ENCODE results near the gene HECW1.

HECW1 gene

DNA sequence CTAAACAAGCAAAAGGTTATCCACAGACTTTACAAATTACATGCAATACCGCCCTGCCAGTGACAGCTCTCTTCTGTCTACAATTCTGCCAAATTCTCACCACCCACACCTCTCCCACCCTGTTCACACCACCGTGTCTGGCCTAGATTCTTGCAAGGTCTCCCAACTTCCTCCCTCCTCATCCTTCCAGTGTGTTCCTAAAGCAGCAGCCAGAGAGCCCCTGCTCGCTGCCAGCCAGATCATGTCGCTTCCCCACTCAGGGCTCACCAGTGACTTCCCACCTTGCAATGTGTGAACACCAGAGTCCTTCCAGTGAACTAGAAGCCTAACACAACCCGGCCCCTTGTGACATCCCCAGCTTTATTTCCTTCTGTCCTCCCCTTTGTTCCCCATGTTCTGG lies 121.6 kb downstream of the HECW1 start:
- H3K4me3 Mint-ChIP-seq, result no peak overlapping the region
- H3K9me3 Mint-ChIP-seq, result no peaks in the 10 kb centered on the region
- no peaks in the 10 kb centered on the region for H3K4me1 Mint-ChIP-seq (ENCODE audit: low read depth)
- no peaks in the 10 kb centered on the region for H3K36me3 Mint-ChIP-seq (ENCODE audit: low read depth)
- peaks cover 17% of the 10 kb centered on the region for H3K27me3 Mint-ChIP-seq
- H3K27ac Mint-ChIP-seq, result no peak overlapping the region

DNA sequence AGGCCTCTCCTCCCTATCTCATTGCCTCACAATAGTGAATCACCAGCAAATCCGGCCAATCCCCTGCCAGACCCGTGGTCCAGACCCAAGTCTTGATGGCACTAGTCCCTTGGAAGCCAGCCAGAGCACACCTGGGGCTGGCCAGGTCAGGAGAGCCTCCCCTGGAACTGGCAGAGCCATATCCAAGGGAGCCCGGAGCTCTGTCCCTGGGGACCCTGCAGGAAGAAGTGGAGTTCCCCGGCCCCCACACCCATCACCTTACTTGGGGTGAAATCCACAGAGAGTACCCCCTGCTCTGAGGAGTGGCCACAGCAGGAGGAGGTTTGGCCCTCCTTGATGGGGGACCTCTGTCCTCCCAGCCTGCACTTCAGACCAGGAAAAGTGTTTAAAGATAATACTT lies 122.5 kb downstream of the HECW1 start:
- no peaks in the 10 kb centered on the region for H3K4me1 Mint-ChIP-seq (ENCODE audit: low read depth)
- peaks cover 13% of the 10 kb centered on the region for H3K27me3 Mint-ChIP-seq
- no peaks in the 10 kb centered on the region for H3K36me3 Mint-ChIP-seq (ENCODE audit: low read depth)
- no peak overlapping the region for H3K4me3 Mint-ChIP-seq
- no peak overlapping the region for H3K27ac Mint-ChIP-seq
- no peaks in the 10 kb centered on the region for H3K9me3 Mint-ChIP-seq

DNA sequence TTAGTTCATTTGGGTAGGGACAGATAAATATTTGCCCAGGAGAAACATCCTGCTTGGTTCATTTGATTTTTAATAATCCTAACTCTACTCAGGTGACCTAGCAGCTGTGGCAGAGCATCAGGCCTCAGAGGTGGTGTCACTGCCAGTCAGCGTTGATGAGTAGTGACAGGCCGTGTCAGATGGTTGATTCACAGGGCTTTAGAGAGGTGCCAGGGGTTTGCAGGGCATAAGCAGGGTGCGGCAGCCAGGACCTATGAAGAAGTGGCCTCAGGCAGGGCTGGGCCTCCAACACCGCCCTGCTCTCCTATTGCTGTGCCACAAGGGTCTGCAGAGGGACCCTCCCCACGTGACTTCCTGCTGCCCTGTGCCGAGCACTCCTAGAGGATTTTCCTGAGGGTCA lies 128.1 kb downstream of the HECW1 start:
- peaks cover 9% of the 10 kb centered on the region for H3K27me3 Mint-ChIP-seq
- H3K4me1 Mint-ChIP-seq (ENCODE audit: low read depth), result no peaks in the 10 kb centered on the region
- H3K4me3 Mint-ChIP-seq, result no peak overlapping the region
- H3K36me3 Mint-ChIP-seq (ENCODE audit: low read depth), result no peaks in the 10 kb centered on the region
- no peak overlapping the region for H3K27ac Mint-ChIP-seq
- no peaks in the 10 kb centered on the region for H3K9me3 Mint-ChIP-seq

DNA sequence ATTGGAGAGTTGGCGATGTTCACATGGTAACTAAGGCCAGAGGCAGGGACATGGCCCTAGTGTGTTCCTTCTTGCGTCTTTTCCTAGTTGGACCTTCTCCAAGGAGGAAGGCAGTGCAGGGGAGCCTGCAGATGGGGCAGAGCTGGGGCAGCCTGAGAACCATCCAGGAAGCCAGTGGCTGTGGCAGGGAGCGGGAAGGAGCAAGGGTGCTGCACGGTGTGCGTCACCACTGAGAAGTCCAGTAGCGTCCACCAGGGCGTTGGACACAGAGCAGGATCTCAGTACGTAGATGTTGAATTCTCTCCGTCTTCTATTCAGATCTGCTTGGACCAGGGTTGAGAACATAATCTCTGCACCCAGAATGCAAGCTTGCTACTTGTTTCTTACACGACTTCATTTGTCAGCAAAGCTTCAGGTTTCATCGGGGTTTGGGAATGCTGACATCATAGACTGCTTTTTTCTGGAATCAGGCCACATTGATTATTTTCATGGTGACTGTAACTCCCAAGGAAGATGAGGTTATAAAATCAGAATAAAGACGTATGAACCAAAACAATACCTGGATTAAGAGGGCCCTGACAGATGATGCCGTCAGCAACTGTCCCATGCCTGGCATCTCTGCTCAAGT lies 130.3 kb downstream of the HECW1 start:
- H3K9me3 Mint-ChIP-seq, result no peaks in the 10 kb centered on the region
- H3K36me3 Mint-ChIP-seq (ENCODE audit: low read depth), result no peaks in the 10 kb centered on the region
- no peak overlapping the region for H3K27ac Mint-ChIP-seq
- peaks cover 12% of the 10 kb centered on the region for H3K27me3 Mint-ChIP-seq
- no peaks in the 10 kb centered on the region for H3K4me1 Mint-ChIP-seq (ENCODE audit: low read depth)
- no peak overlapping the region for H3K4me3 Mint-ChIP-seq

DNA sequence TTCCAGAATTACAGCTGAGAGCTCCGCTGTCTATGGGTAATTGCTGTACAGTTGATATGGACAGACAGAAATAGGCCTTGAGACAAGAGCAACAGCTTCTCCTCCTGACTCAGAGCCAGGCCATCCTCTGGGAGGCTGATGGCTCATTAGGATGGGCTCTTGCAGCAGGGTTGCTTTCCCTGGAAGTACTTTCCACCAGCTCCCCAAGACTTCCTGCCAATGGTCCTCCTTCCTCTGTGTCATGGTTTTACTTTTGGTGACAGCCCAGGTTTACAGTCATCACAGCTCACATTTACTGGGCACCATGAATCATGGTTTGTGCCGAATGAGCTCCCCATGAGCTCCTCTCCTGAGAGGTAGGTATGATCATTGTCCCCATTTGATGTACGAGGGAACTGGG lies 131.8 kb downstream of the HECW1 start:
- Mint-ChIP-seq H3K4me3 (no peak overlapping the region), H3K27me3 (peaks cover 10% of the 10 kb centered on the region), H3K9me3 (no peaks in the 10 kb centered on the region), H3K36me3 (ENCODE audit: low read depth) (no peaks in the 10 kb centered on the region), H3K4me1 (ENCODE audit: low read depth) (no peaks in the 10 kb centered on the region), H3K27ac (no peak overlapping the region)

DNA sequence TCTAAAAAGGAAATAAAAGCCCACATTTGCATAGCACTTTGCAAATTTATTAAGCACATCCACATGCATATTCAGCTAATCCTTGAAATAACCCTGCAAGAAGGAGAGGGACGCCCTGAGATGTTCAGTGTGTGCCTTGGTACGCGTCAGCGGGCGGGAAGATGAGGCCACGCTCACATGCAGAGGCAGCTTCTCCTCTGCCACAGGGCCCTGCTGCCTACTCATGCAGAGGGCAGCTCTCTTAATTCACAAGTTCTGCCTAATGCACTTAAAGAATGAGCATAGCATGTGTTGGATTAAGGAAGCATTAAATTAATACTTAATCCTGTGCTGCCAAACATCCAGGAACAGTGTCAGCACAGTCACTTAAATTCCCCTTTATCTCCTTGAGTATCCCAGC lies 132.3 kb downstream of the HECW1 start:
- Mint-ChIP-seq H3K27ac (no peak overlapping the region), H3K27me3 (peaks cover 10% of the 10 kb centered on the region), H3K4me1 (ENCODE audit: low read depth) (no peaks in the 10 kb centered on the region), H3K4me3 (no peak overlapping the region), H3K36me3 (ENCODE audit: low read depth) (no peaks in the 10 kb centered on the region), H3K9me3 (no peaks in the 10 kb centered on the region)

DNA sequence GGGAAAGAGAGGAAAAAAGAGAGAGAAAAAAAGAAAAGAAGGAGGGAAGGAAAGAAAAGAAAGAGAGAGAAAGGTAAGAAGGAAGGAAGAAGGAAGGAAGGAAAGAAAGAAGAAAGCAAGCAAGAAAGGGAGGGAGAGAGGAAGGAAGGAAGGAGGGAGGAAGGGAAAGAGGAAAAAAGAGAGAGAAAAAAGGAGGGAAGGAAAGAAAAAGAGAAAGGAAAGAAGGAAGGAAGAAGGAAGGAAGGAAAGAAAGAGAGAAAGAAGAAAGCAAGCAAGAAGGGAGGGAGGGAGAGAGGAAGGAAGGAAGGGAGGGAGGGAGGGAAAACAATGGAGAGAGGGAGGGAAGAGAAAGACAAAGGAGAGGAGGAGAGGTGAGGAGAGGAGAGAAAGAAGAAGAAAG lies 135.3 kb downstream of the HECW1 start:
- Mint-ChIP-seq H3K36me3 (ENCODE audit: low read depth) (no peaks in the 10 kb centered on the region), H3K4me1 (ENCODE audit: low read depth) (no peaks in the 10 kb centered on the region), H3K4me3 (no peak overlapping the region), H3K27me3 (peaks cover 10% of the 10 kb centered on the region), H3K9me3 (no peaks in the 10 kb centered on the region), H3K27ac (no peak overlapping the region)

DNA sequence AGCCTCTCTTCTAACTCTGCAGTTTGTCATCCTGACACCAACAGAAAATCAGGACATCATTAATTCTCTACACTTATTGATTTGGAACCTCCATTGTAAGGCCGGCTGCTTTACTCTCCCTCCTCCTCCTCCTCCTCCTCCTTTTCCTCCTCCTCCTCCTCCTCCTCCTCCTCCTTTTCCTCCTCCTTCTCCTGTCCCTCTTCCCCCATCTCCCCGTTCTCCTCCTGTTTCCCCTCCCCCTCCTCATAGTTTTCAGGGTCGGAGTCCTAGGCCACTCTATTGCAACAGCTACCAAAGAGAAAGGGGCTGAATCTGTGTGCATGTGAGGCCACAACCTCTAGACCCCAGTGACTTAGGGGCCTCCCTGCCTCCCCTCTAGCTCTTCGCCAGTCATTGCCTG lies 136.1 kb downstream of the HECW1 start:
- Mint-ChIP-seq H3K27me3 (peaks cover 10% of the 10 kb centered on the region), H3K9me3 (no peaks in the 10 kb centered on the region), H3K27ac (no peak overlapping the region), H3K4me3 (no peak overlapping the region), H3K4me1 (ENCODE audit: low read depth) (no peaks in the 10 kb centered on the region), H3K36me3 (ENCODE audit: low read depth) (no peaks in the 10 kb centered on the region)

DNA sequence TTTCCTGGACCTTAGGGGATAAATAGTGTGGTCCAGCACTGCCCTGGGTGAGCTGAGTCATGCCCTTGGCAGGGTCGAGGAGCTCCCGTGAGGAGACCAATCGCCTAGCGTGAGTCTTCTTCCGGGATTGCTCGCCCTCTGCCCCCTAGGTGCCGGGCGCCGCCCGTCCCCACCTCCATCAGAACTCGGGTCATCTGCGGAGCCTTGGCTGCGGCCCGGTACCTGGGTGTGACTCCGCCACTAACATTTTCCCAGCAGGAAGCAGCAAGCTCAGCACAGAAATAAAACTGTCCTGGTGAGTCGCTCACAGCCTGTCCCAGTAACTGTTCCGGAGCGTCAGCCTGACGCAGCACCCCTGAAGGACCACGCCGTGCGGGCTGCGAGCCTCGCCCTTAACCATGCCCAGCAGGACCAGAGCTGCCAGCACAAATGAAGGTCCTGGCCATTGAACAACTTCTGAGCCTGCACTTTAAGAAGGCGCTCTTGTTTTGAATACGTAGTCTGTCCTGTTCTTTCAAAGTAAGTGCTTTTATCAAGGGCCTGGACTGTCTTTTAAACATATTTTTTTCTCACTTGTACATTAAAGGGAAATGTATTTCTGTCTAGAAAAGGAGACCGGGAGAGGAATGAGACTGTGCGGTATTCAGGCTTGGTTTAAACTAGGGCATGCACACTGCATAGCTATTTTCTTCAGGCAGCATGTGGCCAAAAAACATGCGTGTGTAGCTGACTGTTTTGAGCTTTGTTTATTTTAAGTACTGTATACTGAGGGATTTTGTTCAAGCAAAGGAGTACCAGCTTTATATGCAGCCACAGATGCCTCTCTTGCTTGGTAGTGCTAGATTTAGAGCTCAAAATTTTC lies 136.7 kb downstream of the HECW1 start:
- no peaks in the 10 kb centered on the region for H3K36me3 Mint-ChIP-seq (ENCODE audit: low read depth)
- peaks cover 10% of the 10 kb centered on the region for H3K27me3 Mint-ChIP-seq
- H3K9me3 Mint-ChIP-seq, result no peaks in the 10 kb centered on the region
- no peak overlapping the region for H3K4me3 Mint-ChIP-seq
- H3K27ac Mint-ChIP-seq, result no peak overlapping the region
- H3K4me1 Mint-ChIP-seq (ENCODE audit: low read depth), result no peaks in the 10 kb centered on the region

DNA sequence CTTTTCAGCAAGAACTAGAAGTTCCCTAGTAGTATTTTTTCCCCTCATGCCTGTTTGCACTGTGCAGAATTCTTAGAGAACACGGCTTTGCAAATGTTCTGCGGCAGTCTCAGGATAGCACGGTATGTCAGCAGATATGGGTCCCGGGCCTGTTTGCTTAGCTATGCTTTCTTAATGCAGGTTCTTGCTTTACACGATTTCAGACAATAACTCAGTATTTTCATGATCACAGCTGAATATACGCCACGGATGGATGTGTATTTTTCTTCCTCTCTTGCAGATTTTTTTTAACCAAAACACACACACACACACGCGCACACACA lies 137.3 kb downstream of the HECW1 start:
- no peaks in the 10 kb centered on the region for H3K9me3 Mint-ChIP-seq
- H3K27me3 Mint-ChIP-seq, result peaks cover 13% of the 10 kb centered on the region
- no peak overlapping the region for H3K27ac Mint-ChIP-seq
- no peaks in the 10 kb centered on the region for H3K36me3 Mint-ChIP-seq (ENCODE audit: low read depth)
- H3K4me3 Mint-ChIP-seq, result no peak overlapping the region
- no peaks in the 10 kb centered on the region for H3K4me1 Mint-ChIP-seq (ENCODE audit: low read depth)

DNA sequence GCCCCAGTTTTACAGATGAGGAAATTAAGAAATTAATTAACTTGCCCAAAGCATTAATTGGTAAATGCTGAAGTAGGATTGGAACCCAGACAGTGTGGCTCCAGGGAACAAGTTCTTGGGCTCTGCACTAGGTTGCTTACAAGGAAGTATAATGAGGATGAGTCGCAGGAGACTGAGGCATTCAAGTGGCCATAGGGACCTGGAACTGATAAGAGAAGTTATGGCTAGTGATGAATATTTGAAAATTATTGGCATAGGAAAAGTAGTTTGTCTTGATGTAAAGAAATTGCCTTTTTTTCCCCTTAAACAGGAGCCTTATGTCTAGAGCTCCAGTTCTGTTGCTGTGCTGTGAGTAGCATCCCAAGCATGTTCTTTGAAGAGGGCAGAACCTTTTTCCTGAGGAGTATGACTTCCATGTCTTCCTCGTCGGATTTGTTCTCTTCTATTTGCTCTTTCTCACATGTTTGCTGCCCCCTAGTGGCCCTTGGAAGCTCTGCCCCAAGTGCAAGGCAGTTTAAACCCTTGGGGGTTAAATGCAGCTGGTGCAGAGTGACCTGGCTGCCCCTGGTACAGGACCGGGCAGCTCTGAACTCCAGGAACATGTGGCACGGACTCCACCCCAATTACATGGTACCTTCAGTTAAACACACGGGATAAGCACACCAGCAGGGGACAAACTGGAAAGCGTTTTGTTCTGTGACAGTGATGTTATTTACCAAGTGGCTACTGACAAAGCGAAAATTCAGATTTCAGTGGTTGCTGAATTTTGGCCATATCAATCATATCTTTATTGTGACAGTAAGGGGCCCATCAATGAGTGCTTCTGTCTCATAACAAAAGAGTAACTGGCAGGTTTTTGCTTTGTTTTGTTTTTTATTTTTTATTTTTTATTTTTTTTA lies 148.8 kb downstream of the HECW1 start:
- Mint-ChIP-seq H3K9me3 (no peaks in the 10 kb centered on the region), H3K36me3 (ENCODE audit: low read depth) (no peaks in the 10 kb centered on the region), H3K27me3 (peaks cover 22% of the 10 kb centered on the region), H3K4me3 (no peak overlapping the region), H3K4me1 (ENCODE audit: low read depth) (no peaks in the 10 kb centered on the region), H3K27ac (no peak overlapping the region)

DNA sequence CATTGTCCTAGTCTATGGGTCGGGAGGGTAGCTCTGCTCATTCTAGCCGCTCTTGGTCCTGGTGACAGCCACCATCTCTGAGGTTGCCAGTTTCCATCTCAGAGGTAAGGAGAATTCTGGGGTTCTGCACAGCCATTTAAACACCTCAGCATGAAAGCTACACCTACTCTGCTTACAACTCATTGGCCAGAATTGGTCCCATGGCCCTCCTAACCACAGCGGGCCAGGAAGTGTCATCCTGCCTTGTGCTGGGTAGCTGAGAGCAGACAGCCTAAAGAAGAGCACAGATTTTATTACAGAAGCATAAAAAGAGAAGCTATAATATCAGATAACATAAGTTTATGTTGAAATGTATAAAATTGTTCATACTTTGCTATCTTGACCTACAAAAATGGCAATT lies 152.7 kb downstream of the HECW1 start:
- H3K9me3 Mint-ChIP-seq, result no peaks in the 10 kb centered on the region
- H3K4me1 Mint-ChIP-seq (ENCODE audit: low read depth), result no peaks in the 10 kb centered on the region
- peaks cover 37% of the 10 kb centered on the region for H3K27me3 Mint-ChIP-seq
- no peak overlapping the region for H3K27ac Mint-ChIP-seq
- H3K4me3 Mint-ChIP-seq, result no peak overlapping the region
- H3K36me3 Mint-ChIP-seq (ENCODE audit: low read depth), result no peaks in the 10 kb centered on the region

DNA sequence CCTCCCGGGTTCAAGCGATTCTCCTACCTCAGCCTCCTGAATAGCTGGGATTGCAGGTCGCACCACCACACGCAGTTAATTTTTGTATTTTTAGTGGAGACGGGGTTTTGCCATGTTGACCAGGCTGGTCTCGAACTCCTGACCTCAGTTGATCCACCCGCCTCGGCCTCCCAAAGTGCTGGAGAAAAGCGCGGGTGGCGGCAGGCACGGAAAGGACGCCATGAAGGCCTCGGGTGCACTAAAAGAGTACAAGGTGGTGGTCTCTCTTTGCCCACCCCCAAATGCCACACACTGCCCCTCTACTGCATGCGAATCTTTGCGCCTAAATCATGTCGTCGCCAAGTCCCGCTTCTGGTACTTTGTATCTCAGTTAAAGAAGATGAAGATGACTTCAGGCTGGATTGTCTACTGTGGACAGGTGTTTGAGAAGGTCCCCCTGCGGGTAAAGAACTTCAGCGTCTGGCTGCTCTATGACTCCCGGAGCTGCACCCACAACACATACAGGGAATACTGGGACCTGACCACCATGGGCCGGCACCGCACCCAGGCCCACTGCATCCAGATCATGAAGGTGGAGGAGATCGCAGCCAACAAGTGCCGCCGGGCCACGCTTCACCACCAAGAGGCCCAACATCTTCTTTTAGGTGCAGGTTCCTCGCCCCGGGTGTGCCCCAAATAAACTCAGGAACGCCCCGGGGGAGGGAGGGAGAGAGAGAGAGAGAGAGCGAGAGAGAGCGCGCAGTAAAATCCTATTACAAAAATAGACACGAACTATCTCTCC lies 161.7 kb downstream of the HECW1 start:
- Mint-ChIP-seq H3K4me3 (no peak overlapping the region), H3K27me3 (peaks cover 18% of the 10 kb centered on the region), H3K27ac (no peak overlapping the region), H3K36me3 (ENCODE audit: low read depth) (no peaks in the 10 kb centered on the region), H3K9me3 (no peaks in the 10 kb centered on the region), H3K4me1 (ENCODE audit: low read depth) (no peaks in the 10 kb centered on the region)

DNA sequence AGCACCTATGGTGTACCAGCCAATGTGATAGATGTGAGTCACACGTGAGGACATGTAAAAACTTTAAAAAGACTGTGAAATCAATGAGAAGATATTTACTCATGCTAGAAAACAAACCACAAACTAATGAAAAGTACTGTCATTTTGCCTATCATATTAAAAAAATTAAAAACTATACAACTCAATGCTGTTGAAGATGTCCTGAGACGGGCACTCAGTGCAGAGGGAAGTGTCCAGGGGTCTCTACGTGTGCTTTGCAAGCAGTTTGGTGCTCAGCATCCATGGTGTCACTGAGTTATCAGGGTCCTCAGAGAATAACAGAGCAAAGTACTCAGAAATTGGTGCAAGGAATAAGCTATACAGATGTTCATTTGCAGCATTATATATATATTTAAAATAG lies 162.3 kb downstream of the HECW1 start:
- no peaks in the 10 kb centered on the region for H3K4me1 Mint-ChIP-seq (ENCODE audit: low read depth)
- H3K4me3 Mint-ChIP-seq, result no peak overlapping the region
- H3K27ac Mint-ChIP-seq, result no peak overlapping the region
- H3K36me3 Mint-ChIP-seq (ENCODE audit: low read depth), result no peaks in the 10 kb centered on the region
- H3K27me3 Mint-ChIP-seq, result peaks cover 16% of the 10 kb centered on the region
- no peaks in the 10 kb centered on the region for H3K9me3 Mint-ChIP-seq
